SK-N-SH treated with all-trans-retinoic acid at 6 μM for 48 hours (cell line): ENCODE data around the gene NPFF.
A peak's percentile ranks its signal among the peaks of the same experiment; 100 is the strongest.

Source experiments
- ATAC-seq: fragments of 200-7000 bp; cut with Tn5 transposase; 3 replicates; pipeline ENCODE4 v1.9.1; 2020; ENCODE audit warnings: mild to moderate bottlenecking, moderate library complexity
- ARNTL ChIP-seq: fragments of 450-650 bp; formaldehyde crosslinking; IDR thresholded peaks from 2 replicates; pipeline ENCODE4 v1.5.0; 2020; ENCODE audit warnings: low read depth, mild to moderate bottlenecking, moderate library complexity, borderline replicate concordance
- BACH2 ChIP-seq: fragments of 250-450 bp; sonication (Bioruptor Pico); IDR thresholded peaks from 2 replicates; pipeline ENCODE4 v1.9.0; 2021; ENCODE audit warnings: mild to moderate bottlenecking, borderline replicate concordance
- CREB5 ChIP-seq: fragments of 250-450 bp; sonication (Bioruptor Pico); IDR thresholded peaks from 2 replicates; pipeline ENCODE4 v1.5.1; 2020; ENCODE audit warnings: low read depth, mild to moderate bottlenecking, moderate library complexity
- CSDC2 ChIP-seq: fragments of 250-450 bp; sonication (Bioruptor Pico); IDR thresholded peaks from 2 replicates; pipeline ENCODE4 v1.5.0; 2020; ENCODE audit warnings: mild to moderate bottlenecking, moderate library complexity
- CSRNP3 ChIP-seq: fragments of 250-450 bp; sonication (Bioruptor Pico); IDR thresholded peaks from 2 replicates; pipeline ENCODE4 v1.5.1; 2021; ENCODE audit warnings: mild to moderate bottlenecking, moderate library complexity
- ESRRG ChIP-seq: fragments of 250-450 bp; sonication (Bioruptor Pico); IDR thresholded peaks from 2 replicates; pipeline ENCODE4 v1.6.1; 2021; ENCODE audit warnings: mild to moderate bottlenecking
- GLIS3 ChIP-seq: fragments of 250-450 bp; sonication (Bioruptor Pico); IDR thresholded peaks from 2 replicates; pipeline ENCODE4 v1.5.0; 2020; ENCODE audit warnings: mild to moderate bottlenecking, moderate library complexity
- ISL1 ChIP-seq: fragments of 250-450 bp; sonication (Bioruptor Pico); IDR thresholded peaks from 2 replicates; pipeline ENCODE4 v2.1.2; 2022; ENCODE audit warnings: mild to moderate bottlenecking, moderate library complexity
- OSR1 ChIP-seq: fragments of 250-450 bp; sonication (Bioruptor Pico); IDR thresholded peaks from 2 replicates; pipeline ENCODE4 v1.8.0; 2022; ENCODE audit warnings: moderate library complexity, mild to moderate bottlenecking, inconsistent platforms
- PATZ1 ChIP-seq: fragments of 250-450 bp; sonication (Bioruptor Pico); IDR thresholded peaks from 2 replicates; pipeline ENCODE4 v1.8.0; 2020; ENCODE audit warnings: mild to moderate bottlenecking, moderate library complexity, borderline replicate concordance
- POU6F1 ChIP-seq: fragments of 250-450 bp; sonication (Bioruptor Pico); IDR thresholded peaks from 2 replicates; pipeline ENCODE4 v1.8.0; 2021; ENCODE audit warnings: low read depth, mild to moderate bottlenecking, moderate library complexity, borderline replicate concordance
- PPARA ChIP-seq: fragments of 250-450 bp; sonication (Bioruptor Pico); IDR thresholded peaks from 2 replicates; pipeline ENCODE4 v1.5.0; 2020; ENCODE audit warnings: mild to moderate bottlenecking, borderline replicate concordance
- SNAI2 ChIP-seq: fragments of 250-450 bp; sonication (Bioruptor Pico); IDR thresholded peaks from 2 replicates; pipeline ENCODE4 v1.5.0; 2020; ENCODE audit warnings: mild to moderate bottlenecking, moderate library complexity
- TCF4 ChIP-seq: fragments of 250-450 bp; sonication (Bioruptor Pico); IDR thresholded peaks from 2 replicates; pipeline ENCODE4 v1.8.0; 2021; ENCODE audit warnings: mild to moderate bottlenecking, moderate library complexity, borderline replicate concordance
- TSHZ2 ChIP-seq: fragments of 250-450 bp; sonication (Bioruptor Pico); IDR thresholded peaks from 2 replicates; pipeline ENCODE4 v1.5.0; 2020; ENCODE audit warnings: mild to moderate bottlenecking, moderate library complexity
- ZC3H10 ChIP-seq: fragments of 250-450 bp; sonication (Bioruptor Pico); IDR thresholded peaks from 2 replicates; pipeline ENCODE4 v1.5.1; 2021; ENCODE audit warnings: mild to moderate bottlenecking, moderate library complexity
- ZFP3 ChIP-seq: fragments of 250-450 bp; sonication (Bioruptor Pico); IDR thresholded peaks from 2 replicates; pipeline ENCODE4 v1.5.0; 2020; ENCODE audit warnings: mild to moderate bottlenecking, moderate library complexity
- ZFP30 ChIP-seq: fragments of 450-650 bp; formaldehyde crosslinking; IDR thresholded peaks from 2 replicates; pipeline ENCODE4 v1.5.0; 2022; ENCODE audit warnings: mild to moderate bottlenecking, moderate library complexity
- ZNF565 ChIP-seq: fragments of 450-650 bp; formaldehyde crosslinking; conservative IDR thresholded peaks from 2 replicates; pipeline ENCODE4 v1.5.0; 2020; ENCODE audit warnings: low read depth, mild to moderate bottlenecking, moderate library complexity
- ZNF70 ChIP-seq: fragments of 450-650 bp; formaldehyde crosslinking; IDR thresholded peaks from 2 replicates; pipeline ENCODE4 v1.5.0; 2020; ENCODE audit warnings: mild to moderate bottlenecking, moderate library complexity
- ZNF8 ChIP-seq: fragments of 450-650 bp; formaldehyde crosslinking; IDR thresholded peaks from 2 replicates; pipeline ENCODE4 v1.5.0; 2020; ENCODE audit warnings: mild to moderate bottlenecking, moderate library complexity

Gene NPFF

GRCh38 chr12:53532524-53533445 lies 25.5 kb upstream of the NPFF start (continued):
- no peak for TF ChIP-seq POU6F1

GRCh38 chr12:53532021-53532420 lies 24.7 kb upstream of the NPFF start:
- no peak for TF ChIP-seq ZNF565 (CRISPR knock-in tag)
- TF ChIP-seq PATZ1 (CRISPR knock-in tag) = no peak
- TF ChIP-seq TCF4 (CRISPR knock-in tag) = no peak
- TF ChIP-seq ZNF8 (CRISPR knock-in tag) = no peak
- no peak for TF ChIP-seq CSDC2 (CRISPR knock-in tag)
- TF ChIP-seq POU6F1 = no peak
- TF ChIP-seq ZNF70 (CRISPR knock-in tag) = no peak
- TF ChIP-seq GLIS3 (CRISPR knock-in tag) = no peak
- TF ChIP-seq OSR1 (CRISPR knock-in tag) = no peak
- TF ChIP-seq ZC3H10 = no peak
- TF ChIP-seq ISL1 (CRISPR knock-in tag) = no peak
- no peak for TF ChIP-seq ESRRG (CRISPR knock-in tag)
- no peak for TF ChIP-seq ARNTL (CRISPR knock-in tag)
- no peak for TF ChIP-seq PPARA (CRISPR knock-in tag)
- TF ChIP-seq ZFP3 (CRISPR knock-in tag) = no peak
- TF ChIP-seq TSHZ2 (CRISPR knock-in tag) = no peak
- TF ChIP-seq CREB5 = no peak
- TF ChIP-seq ZFP30 (CRISPR knock-in tag) = no peak
- no peak for TF ChIP-seq BACH2 (CRISPR knock-in tag)
- TF ChIP-seq SNAI2 (CRISPR knock-in tag) = no peak
- ATAC-seq = no peak

GRCh38 chr12:53530920-53531319 lies 23.6 kb upstream of the NPFF start:
- peak; percentile 28; the same call in 1 of the 3 replicates for ATAC-seq
- no peak for TF ChIP-seq TSHZ2 (CRISPR knock-in tag)
- TF ChIP-seq CSRNP3 = no peak
- no peak for TF ChIP-seq POU6F1
- TF ChIP-seq PPARA (CRISPR knock-in tag) = no peak
